IMR-90 (cell line): ENCODE measurements around the gene MOB3B. TPM values are rescaled to one million over a fixed set of nuclear protein-coding genes. Genes with fewer than 3 reads are reported as not detected.

Experiments
- ATAC-seq: fragments of 200-7000 bp; cut with Tn5 transposase; 2 replicates; pipeline ENCODE4 v1.9.1; 2020; ENCODE audit warnings: low read depth, mild to moderate bottlenecking, moderate library complexity
- BruUV-seq: library from RNA; stranded (reverse); fragments of 400-500 nt; replicated peaks from 2 replicates; lab custom pipeline; 2021; lab: Mats Ljungman, UMichigan
- CTCF ChIA-PET: fragments of 300-600 bp; formaldehyde crosslinking; extraction: SDS; loops from one replicate; lab custom pipeline; 2021; ENCODE audit warnings: antibody characterized with exemption; lab: Yijun Ruan, JAX
- POLR2A ChIA-PET: fragments of 300-600 bp; sonication (Branson Sonifier 250); formaldehyde crosslinking; loops from one replicate; lab custom pipeline; 2022; ENCODE audit warnings: antibody characterized with exemption; ENCODE audit not compliant: unreplicated experiment; lab: Charles Lee
- DNase-seq: peaks from one replicate; pipeline ENCODE4 v3.0.0; 2013
- H2AFZ ChIP-seq: replicated peaks from 2 replicates; pipeline ENCODE3; 2013; ENCODE audit warnings: low read length, mild to moderate bottlenecking; ENCODE audit not compliant: poor library complexity
- H2AK5ac ChIP-seq: 2 replicates; pipeline ENCODE4 v1.6.1; 2013; ENCODE audit warnings: low read depth, low read length, inconsistent platforms
- H2AK9ac ChIP-seq: replicated peaks from 2 replicates; pipeline ENCODE3; 2013; ENCODE audit warnings: mild to moderate bottlenecking, low read depth, low read length, moderate library complexity; ENCODE audit not compliant: poor library complexity
- H2BK120ac ChIP-seq: 2 replicates; pipeline ENCODE4 v1.6.1; 2013; ENCODE audit warnings: low read depth, low read length, inconsistent platforms
- H2BK15ac ChIP-seq: 3 replicates; pipeline ENCODE4 v1.6.1; 2013; ENCODE audit warnings: low read depth, low read length, inconsistent platforms
- H2BK20ac ChIP-seq: 2 replicates; pipeline ENCODE4 v1.6.1; 2013; ENCODE audit warnings: low read depth, mild to moderate bottlenecking, inconsistent platforms, low read length, moderate library complexity
- H2BK5ac ChIP-seq: 2 replicates; pipeline ENCODE4 v1.6.1; 2013; ENCODE audit warnings: mild to moderate bottlenecking, low read depth, low read length, inconsistent platforms; ENCODE audit not compliant: poor library complexity, severe bottlenecking
- H3K14ac ChIP-seq: replicated peaks from 2 replicates; pipeline ENCODE4 v1.6.1; 2013; ENCODE audit warnings: low read depth, low read length, inconsistent platforms
- H3K18ac ChIP-seq: 2 replicates; pipeline ENCODE4 v1.6.1; 2013; ENCODE audit warnings: low read depth, low read length, control low read depth
- H3K23ac ChIP-seq: 2 replicates; pipeline ENCODE4 v1.6.1; 2013; ENCODE audit warnings: low read depth, low read length, inconsistent platforms
- H3K27ac ChIP-seq: 2 replicates; pipeline ENCODE4 v1.5.1; 2013; ENCODE audit warnings: mild to moderate bottlenecking, control low read depth, low read length; ENCODE audit not compliant: insufficient read depth
- H3K27me3 ChIP-seq: 2 replicates; pipeline ENCODE4 v1.6.1; 2013; ENCODE audit warnings: low read length; ENCODE audit not compliant: control insufficient read depth, insufficient read depth
- H3K36me3 ChIP-seq: 2 replicates; pipeline ENCODE4 v1.6.1; 2013; ENCODE audit warnings: low read length, mixed read lengths; ENCODE audit not compliant: control insufficient read depth, insufficient read depth
- H3K4ac ChIP-seq: 2 replicates; pipeline ENCODE4 v1.6.1; 2013; ENCODE audit warnings: low read depth, low read length, inconsistent platforms
- H3K4me1 ChIP-seq: 2 replicates; pipeline ENCODE4 v1.6.1; 2013; ENCODE audit warnings: low read length, mixed read lengths; ENCODE audit not compliant: control insufficient read depth, insufficient read depth
- H3K4me2 ChIP-seq: 2 replicates; pipeline ENCODE4 v1.6.1; 2013; ENCODE audit warnings: low read depth, mild to moderate bottlenecking, control low read depth, low read length, moderate library complexity
- H3K4me3 ChIP-seq: 2 replicates; pipeline ENCODE4 v1.5.1; 2013; ENCODE audit warnings: low read depth, mild to moderate bottlenecking, control low read depth, low read length, moderate library complexity; ENCODE audit not compliant: insufficient read depth
- H3K56ac ChIP-seq: 2 replicates; pipeline ENCODE4 v1.6.1; 2013; ENCODE audit warnings: low read length, inconsistent platforms; ENCODE audit not compliant: insufficient read depth; ENCODE audit errors: extremely low read depth
- H3K79me1 ChIP-seq, 2 experiments: 2 replicates each; pipeline ENCODE4 v1.6.1; 2013; ENCODE audit warnings: low read length in 2 of 2, inconsistent platforms in 1 of 2, low read depth in 1 of 2
- H3K9ac ChIP-seq: 2 replicates; pipeline ENCODE4 v1.6.1; 2013; ENCODE audit warnings: low read depth, low read length, control low read depth
- H3K9me1 ChIP-seq: 2 replicates; pipeline ENCODE4 v1.6.1; 2013; ENCODE audit warnings: low read length, inconsistent platforms; ENCODE audit not compliant: insufficient read depth
- H3K9me3 ChIP-seq: 2 replicates; pipeline ENCODE4 v1.6.1; 2013; ENCODE audit warnings: low read length; ENCODE audit not compliant: control insufficient read depth, insufficient read depth
- H4K20me1 ChIP-seq: 2 replicates; pipeline ENCODE4 v1.6.1; 2013; ENCODE audit warnings: low read length, inconsistent platforms; ENCODE audit not compliant: insufficient read depth
- H4K5ac ChIP-seq: 2 replicates; pipeline ENCODE4 v1.6.1; 2013; ENCODE audit warnings: mild to moderate bottlenecking, low read depth, low read length, control low read depth
- H4K8ac ChIP-seq, 2 experiments: 2 replicates each; pipeline ENCODE4 v1.6.1; 2013; ENCODE audit warnings: low read depth in 2 of 2, low read length in 2 of 2, control low read depth in 1 of 2, inconsistent platforms in 1 of 2
- H4K91ac ChIP-seq: 2 replicates; pipeline ENCODE4 v1.6.1; 2013; ENCODE audit warnings: low read depth, low read length, inconsistent platforms; ENCODE audit not compliant: insufficient read depth
- BHLHE40 ChIP-seq: fragments of 150-350 bp; IDR thresholded peaks from 2 replicates; pipeline ENCODE4 v1.6.1; 2016; ENCODE audit warnings: mild to moderate bottlenecking, low read depth, low read length
- MAFK ChIP-seq: IDR thresholded peaks from 2 replicates; pipeline ENCODE4 v1.6.1; 2012; ENCODE audit warnings: low read depth, low read length, improper control_type of control experiment
- MAZ ChIP-seq: IDR thresholded peaks from 2 replicates; pipeline ENCODE4 v1.6.1; 2012; ENCODE audit warnings: low read depth, mild to moderate bottlenecking, low read length, improper control_type of control experiment, moderate library complexity, borderline replicate concordance
- NFE2L2 ChIP-seq: fragments of 150-350 bp; IDR thresholded peaks from 2 replicates; pipeline ENCODE4 v1.6.1; 2016; ENCODE audit warnings: low read depth, mild to moderate bottlenecking, low read length
- RAD21 ChIP-seq: IDR thresholded peaks from 2 replicates; pipeline ENCODE4 v1.6.1; 2012; ENCODE audit warnings: low read length, improper control_type of control experiment
- SMC3 ChIP-seq: fragments of 150-350 bp; IDR thresholded peaks from 2 replicates; pipeline ENCODE4 v1.6.1; 2016; ENCODE audit warnings: low read depth, mild to moderate bottlenecking, antibody characterized with exemption, low read length, moderate library complexity
- WGBS, 2 experiments: methylation state at CpG; one replicate each; pipeline versions ENCODE4 v1.1.5 to v1.1.7; 2013; ENCODE audit warnings: missing lambda C conversion rate in 2 of 2; ENCODE audit not compliant: insufficient read length in 1 of 2; ENCODE audit errors: extremely low coverage in 2 of 2; 5-methylcytosine and 5-hydroxymethylcytosine counted together
- dilution Hi-C: fragments of 300-500 bp; cut with HindIII; formaldehyde crosslinking; loops from one replicate; pipeline ENCODE4 v1.14.3; 2018; ENCODE audit warnings: low sequenced_read_pairs; ENCODE audit not compliant: unreplicated experiment
- in situ Hi-C: fragments of 300-500 bp; cut with MboI; formaldehyde crosslinking; loops from 3 replicates; pipeline ENCODE4 v1.14.3; 2019; ENCODE audit warnings: low sequenced_read_pairs, inconsistent platforms, mixed read lengths
- intact Hi-C: fragments of 100-400 bp; cut with micrococcal nuclease; formaldehyde crosslinking; loops from 2 replicates; pipeline ENCODE4 v1.10.0; 2022
- polyA plus RNA-seq, 3 experiments: library from polyadenylated mRNA; depleted of rRNA; stranded (reverse); fragments of >200 nt; gene quantifications; 2 replicates each; pipeline ENCODE4 v1.2.3, GENCODE V29; 2012; ENCODE audit warnings: low replicate concordance in 1 of 3
- total RNA-seq: library from RNA; depleted of rRNA; stranded (reverse); fragments of >200 nt; gene quantifications from 2 replicates; pipeline ENCODE4 v1.2.3, GENCODE V29; 2012
- TF ChIP-seq, protein P1 (sequence below): fragments of 150-350 bp; IDR thresholded peaks from 2 replicates; pipeline ENCODE4 v1.6.1; 2016; ENCODE audit warnings: low read depth, mild to moderate bottlenecking, low read length, moderate library complexity, borderline replicate concordance

Gene MOB3B
- total and polyA plus RNA-seq, 2 of the 4 experiments (the other 2 are of a cell fraction): under 0.01 to 0.02 TPM

DNA sequence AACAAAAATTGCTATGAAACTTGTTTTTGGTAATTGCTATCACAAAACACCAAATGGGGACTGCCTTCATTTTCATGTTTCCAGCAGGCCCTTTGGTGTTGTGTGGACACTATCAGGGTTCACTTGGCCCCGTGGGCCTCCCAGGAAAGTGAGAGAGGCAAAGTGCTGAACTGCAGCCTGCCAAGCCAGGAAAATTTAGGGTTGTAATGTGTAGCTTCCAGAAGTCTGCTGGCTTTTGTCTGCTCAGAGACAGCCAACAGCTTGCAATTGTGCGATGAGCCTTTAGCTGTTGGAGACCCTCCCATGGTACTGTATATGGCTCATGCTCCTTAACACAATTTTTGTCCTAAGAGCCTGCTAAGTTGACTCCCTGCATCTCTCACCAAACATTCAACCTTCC lies 127.0 kb downstream of the MOB3B start:
- DNase-seq: no peak
- POLR2A ChIA-PET: no interaction called here

More for the DNA sequence above, 127.0 kb downstream of the MOB3B start:
- dilution Hi-C loops (no loop called here), in situ Hi-C loops (no loop called here), intact Hi-C loops (no loop called here)
- no TSS peak for BruUV-seq
- no peak overlapping the region for H2AK5ac ChIP-seq
- H2BK5ac ChIP-seq: no peak overlapping the region
- no peaks in the 10 kb centered on the region for H3K9me3 ChIP-seq
- no peak for ATAC-seq
- no peak overlapping the region for H2AFZ ChIP-seq
- H2BK15ac ChIP-seq: no peak overlapping the region
- H4K8ac ChIP-seq: no peak overlapping the region
- no CpG with 5 or more reads among the region's 2 CpGs for WGBS, 2 experiments
- no peak overlapping the region for H3K18ac ChIP-seq
- H3K4me3 ChIP-seq: no peak overlapping the region
- no peaks in the 10 kb centered on the region for H3K4me1 ChIP-seq
- H2BK120ac ChIP-seq: no peak overlapping the region
- H4K91ac ChIP-seq: no peak overlapping the region
- H3K79me1 ChIP-seq: no peaks in the 10 kb centered on the region
- no peaks in the 10 kb centered on the region for H4K20me1 ChIP-seq
- no peak overlapping the region for H3K4ac ChIP-seq
- H3K27ac ChIP-seq: no peak overlapping the region
- H3K56ac ChIP-seq: no peak overlapping the region
- H3K23ac ChIP-seq: no peak overlapping the region
- no peak overlapping the region for H3K9ac ChIP-seq
- H3K36me3 ChIP-seq: no peaks in the 10 kb centered on the region
- H3K27me3 ChIP-seq: no peaks in the 10 kb centered on the region
- CTCF ChIA-PET: no interaction called here
- no peak overlapping the region for H2AK9ac ChIP-seq
- no peak overlapping the region for H3K4me2 ChIP-seq
- TF ChIP-seq MAFK (no peak), BHLHE40 (no peak), NFE2L2 (no peak), SMC3 (no peak), MAZ (no peak), RAD21 (no peak)
- TF ChIP-seq, protein P1, sequence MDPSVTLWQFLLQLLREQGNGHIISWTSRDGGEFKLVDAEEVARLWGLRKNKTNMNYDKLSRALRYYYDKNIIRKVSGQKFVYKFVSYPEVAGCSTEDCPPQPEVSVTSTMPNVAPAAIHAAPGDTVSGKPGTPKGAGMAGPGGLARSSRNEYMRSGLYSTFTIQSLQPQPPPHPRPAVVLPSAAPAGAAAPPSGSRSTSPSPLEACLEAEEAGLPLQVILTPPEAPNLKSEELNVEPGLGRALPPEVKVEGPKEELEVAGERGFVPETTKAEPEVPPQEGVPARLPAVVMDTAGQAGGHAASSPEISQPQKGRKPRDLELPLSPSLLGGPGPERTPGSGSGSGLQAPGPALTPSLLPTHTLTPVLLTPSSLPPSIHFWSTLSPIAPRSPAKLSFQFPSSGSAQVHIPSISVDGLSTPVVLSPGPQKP: no peak
- no peak overlapping the region for H4K5ac ChIP-seq
- no peaks in the 10 kb centered on the region for H3K9me1 ChIP-seq
- no peak overlapping the region for H3K14ac ChIP-seq
- no peak overlapping the region for H2BK20ac ChIP-seq
